ENCODE results near the gene JARID2.

DNA sequence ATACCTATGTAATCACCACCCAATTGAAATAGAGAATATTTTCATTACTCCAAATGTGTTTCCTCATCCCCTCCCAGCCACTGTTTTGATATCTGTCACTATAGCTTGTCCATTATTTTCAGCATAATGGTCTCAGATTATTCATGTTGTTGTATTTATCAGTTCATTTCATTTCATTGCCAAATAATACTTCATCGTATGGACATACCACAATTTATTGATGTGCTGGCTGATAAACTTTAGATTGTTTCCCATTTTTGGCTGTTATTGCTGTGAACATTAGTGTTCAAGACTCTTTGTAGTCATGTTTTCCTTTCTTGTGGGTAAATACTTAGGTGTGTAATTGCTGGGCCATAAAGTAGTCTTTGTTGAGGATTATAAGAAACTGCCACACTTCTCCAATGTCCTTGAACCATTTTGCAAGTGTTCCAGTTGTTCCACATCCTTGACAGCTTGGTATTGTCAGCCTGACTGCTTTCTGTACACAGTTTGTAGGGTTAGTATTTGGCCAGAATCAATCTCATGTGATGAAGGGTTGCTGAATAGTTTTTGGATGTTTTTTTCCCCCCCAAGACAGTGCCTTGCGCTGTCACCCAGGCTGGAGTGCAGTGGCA is 44.3 kb downstream of the JARID2 start:
- TF ChIP-seq, protein P1, sequence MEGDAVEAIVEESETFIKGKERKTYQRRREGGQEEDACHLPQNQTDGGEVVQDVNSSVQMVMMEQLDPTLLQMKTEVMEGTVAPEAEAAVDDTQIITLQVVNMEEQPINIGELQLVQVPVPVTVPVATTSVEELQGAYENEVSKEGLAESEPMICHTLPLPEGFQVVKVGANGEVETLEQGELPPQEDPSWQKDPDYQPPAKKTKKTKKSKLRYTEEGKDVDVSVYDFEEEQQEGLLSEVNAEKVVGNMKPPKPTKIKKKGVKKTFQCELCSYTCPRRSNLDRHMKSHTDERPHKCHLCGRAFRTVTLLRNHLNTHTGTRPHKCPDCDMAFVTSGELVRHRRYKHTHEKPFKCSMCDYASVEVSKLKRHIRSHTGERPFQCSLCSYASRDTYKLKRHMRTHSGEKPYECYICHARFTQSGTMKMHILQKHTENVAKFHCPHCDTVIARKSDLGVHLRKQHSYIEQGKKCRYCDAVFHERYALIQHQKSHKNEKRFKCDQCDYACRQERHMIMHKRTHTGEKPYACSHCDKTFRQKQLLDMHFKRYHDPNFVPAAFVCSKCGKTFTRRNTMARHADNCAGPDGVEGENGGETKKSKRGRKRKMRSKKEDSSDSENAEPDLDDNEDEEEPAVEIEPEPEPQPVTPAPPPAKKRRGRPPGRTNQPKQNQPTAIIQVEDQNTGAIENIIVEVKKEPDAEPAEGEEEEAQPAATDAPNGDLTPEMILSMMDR (IDR thresholded peaks at IDR 0.05 in 2 of 3, conservative IDR thresholded peaks at IDR 0.05 in 1 of 3; ENCODE audit: control insufficient read depth in 2 of 3, extremely low read depth in 1 of 3, insufficient read depth in 1 of 3, low read depth in 3 of 3, low read length in 3 of 3), result no peak
- no peak for TF ChIP-seq CEBPB (IDR thresholded peaks at IDR 0.05; ENCODE audit: borderline replicate concordance in 1 of 2, low read depth in 2 of 2, low read length in 2 of 2)
- no peak for TF ChIP-seq KAT2A (conservative IDR thresholded peaks at IDR 0.05; ENCODE audit: control insufficient read depth, low read depth, low read length)
- TF ChIP-seq POLR2A (IDR thresholded peaks at IDR 0.05; ENCODE audit: low read depth, low read length), result no peak
- no peak for TF ChIP-seq FOXM1 (IDR thresholded peaks at IDR 0.05; ENCODE audit: low read depth, low read length)
- TF ChIP-seq NFYA (IDR thresholded peaks at IDR 0.05; ENCODE audit: borderline replicate concordance, low read depth, low read length), result no peak
- no peak for TF ChIP-seq NFIC (IDR thresholded peaks at IDR 0.05; ENCODE audit: low read depth, low read length)
- TF ChIP-seq NR2C2 (IDR thresholded peaks at IDR 0.05; ENCODE audit: borderline replicate concordance, control insufficient read depth, insufficient read length, low read depth), result no peak
- no peak for TF ChIP-seq POLR2AphosphoS5 (IDR thresholded peaks at IDR 0.05; ENCODE audit: low read length)
- no peak for TF ChIP-seq SUZ12 (IDR thresholded peaks at IDR 0.05; ENCODE audit: unreplicated experiment)
- no peak for TF ChIP-seq MYC (IDR thresholded peaks at IDR 0.05; ENCODE audit: insufficient read depth, insufficient read length, insufficient replicate concordance, low read length, severe bottlenecking)
- TF ChIP-seq NFXL1 (IDR thresholded peaks at IDR 0.05; ENCODE audit: borderline replicate concordance), result no peak
- TF ChIP-seq TCF7 (IDR thresholded peaks at IDR 0.05; ENCODE audit: borderline replicate concordance), result no peak
- TF ChIP-seq, protein P2, sequence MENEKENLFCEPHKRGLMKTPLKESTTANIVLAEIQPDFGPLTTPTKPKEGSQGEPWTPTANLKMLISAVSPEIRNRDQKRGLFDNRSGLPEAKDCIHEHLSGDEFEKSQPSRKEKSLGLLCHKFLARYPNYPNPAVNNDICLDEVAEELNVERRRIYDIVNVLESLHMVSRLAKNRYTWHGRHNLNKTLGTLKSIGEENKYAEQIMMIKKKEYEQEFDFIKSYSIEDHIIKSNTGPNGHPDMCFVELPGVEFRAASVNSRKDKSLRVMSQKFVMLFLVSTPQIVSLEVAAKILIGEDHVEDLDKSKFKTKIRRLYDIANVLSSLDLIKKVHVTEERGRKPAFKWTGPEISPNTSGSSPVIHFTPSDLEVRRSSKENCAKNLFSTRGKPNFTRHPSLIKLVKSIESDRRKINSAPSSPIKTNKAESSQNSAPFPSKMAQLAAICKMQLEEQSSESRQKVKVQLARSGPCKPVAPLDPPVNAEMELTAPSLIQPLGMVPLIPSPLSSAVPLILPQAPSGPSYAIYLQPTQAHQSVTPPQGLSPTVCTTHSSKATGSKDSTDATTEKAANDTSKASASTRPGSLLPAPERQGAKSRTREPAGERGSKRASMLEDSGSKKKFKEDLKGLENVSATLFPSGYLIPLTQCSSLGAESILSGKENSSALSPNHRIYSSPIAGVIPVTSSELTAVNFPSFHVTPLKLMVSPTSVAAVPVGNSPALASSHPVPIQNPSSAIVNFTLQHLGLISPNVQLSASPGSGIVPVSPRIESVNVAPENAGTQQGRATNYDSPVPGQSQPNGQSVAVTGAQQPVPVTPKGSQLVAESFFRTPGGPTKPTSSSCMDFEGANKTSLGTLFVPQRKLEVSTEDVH (IDR thresholded peaks at IDR 0.05; ENCODE audit: low read depth, partially characterized antibody), result no peak
